CD4-positive, CD25-positive, alpha-beta regulatory T cell (primary cell): ENCODE results near the gene CALCR. TPM values are rescaled to one million over a fixed set of nuclear protein-coding genes. Genes with fewer than 3 reads are reported as not detected.

ENCODE experiments used
- ATAC-seq, 2 donors: fragments of 150-1000 bp; cut with Tn5 transposase; one replicate each; pipeline ENCODE4 v1.10.0; 2021; ENCODE audit warnings: low read depth in 2 of 2, moderate number of reproducible peaks in 2 of 2, moderate library complexity in 1 of 2
- DNase-seq, 3 donors: peaks; one replicate each; pipeline versions ENCODE4 v3.0.0 to v3.0.0-alpha.2; 2012 to 2022; ENCODE audit warnings: mixed read lengths in 1 of 3
- H3K27ac ChIP-seq: one replicate; pipeline ENCODE4 v1.7.0; 2013; ENCODE audit warnings: mild to moderate bottlenecking, low read length; ENCODE audit not compliant: insufficient read depth, poor library complexity, severe bottlenecking
- H3K27me3 ChIP-seq: one replicate; pipeline ENCODE4 v1.7.0; 2013; ENCODE audit warnings: low read length; ENCODE audit not compliant: control insufficient read depth, insufficient read depth
- H3K36me3 ChIP-seq: one replicate; pipeline ENCODE4 v1.7.0; 2013; ENCODE audit warnings: mild to moderate bottlenecking, low read length, moderate library complexity; ENCODE audit not compliant: control insufficient read depth, insufficient read depth
- H3K4me1 ChIP-seq: 2 replicates; pipeline ENCODE4 v1.7.0; 2013; ENCODE audit warnings: mild to moderate bottlenecking, low read length; ENCODE audit not compliant: insufficient read depth, control insufficient read depth, poor library complexity, severe bottlenecking
- H3K4me3 ChIP-seq: one replicate; pipeline ENCODE4 v1.7.0; 2013; ENCODE audit warnings: low read depth, mild to moderate bottlenecking, low read length, moderate library complexity
- H3K9me3 ChIP-seq, 2 experiments: 1 replicate in 1 of 2; 2 replicates in 1 of 2; pipeline ENCODE4 v1.7.0; 2013; ENCODE audit warnings: low read length in 2 of 2, mild to moderate bottlenecking in 1 of 2, moderate library complexity in 1 of 2; ENCODE audit not compliant: control insufficient read depth in 2 of 2
- H3K27ac Mint-ChIP-seq, 3 donors: one replicate each; pipeline ENCODE4 v1.8.0; 2020 to 2022; ENCODE audit warnings: mild to moderate bottlenecking in 3 of 3, mixed read lengths in 3 of 3, moderate library complexity in 2 of 3
- H3K27me3 Mint-ChIP-seq: one replicate; pipeline ENCODE4 v1.8.0; 2022; ENCODE audit warnings: mild to moderate bottlenecking, mixed read lengths
- H3K36me3 Mint-ChIP-seq: one replicate; pipeline ENCODE4 v1.8.0; 2020; ENCODE audit warnings: mixed read lengths
- H3K4me1 Mint-ChIP-seq, 4 donors: one replicate each; pipeline ENCODE4 v1.8.0; 2020 to 2022; ENCODE audit warnings: mixed read lengths in 4 of 4, mild to moderate bottlenecking in 1 of 4
- H3K4me3 Mint-ChIP-seq, 4 donors: one replicate each; pipeline ENCODE4 v1.8.0; 2020 to 2022; ENCODE audit warnings: mild to moderate bottlenecking in 4 of 4, mixed read lengths in 4 of 4, moderate library complexity in 3 of 4
- H3K9me3 Mint-ChIP-seq, 7 donors: one replicate each; pipeline ENCODE4 v1.8.0; 2020 to 2022; ENCODE audit warnings: mixed read lengths in 7 of 7, mild to moderate bottlenecking in 3 of 7, moderate library complexity in 2 of 7
- polyA plus RNA-seq, 4 donors: library from polyadenylated mRNA; unstranded; fragments of 300-500 nt; fragmentation: Illumina TruSeq; gene quantifications; one replicate each; pipeline ENCODE4 v1.2.3, GENCODE V29; 2021
- total RNA-seq: library from RNA; stranded (reverse); gene quantifications from one replicate; pipeline ENCODE4 v1.2.3, GENCODE V29; 2022

CALCR gene
- total and polyA plus RNA-seq, 5 donors from 2014 or later, result not detected

- DNase-seq (no peak), ATAC-seq (no peak)
- Histone ChIP-seq H3K27ac (no peak overlapping the region), H3K36me3 (no peaks in the 10 kb centered on the region), H3K27me3 (no peaks in the 10 kb centered on the region), H3K9me3 (no peaks in the 10 kb centered on the region), H3K4me3 (no peak overlapping the region), H3K4me1 (no peaks in the 10 kb centered on the region)
- Mint-ChIP-seq H3K27ac (no peak overlapping the region), H3K27me3 (peaks cover 11% of the 10 kb centered on the region), H3K36me3 (no peaks in the 10 kb centered on the region), H3K4me1 (peaks cover 0 to 2% (median 0%) of the 10 kb centered on the region in 4 donors), H3K9me3 (no peaks in the 10 kb centered on the region), H3K4me3 (no peak overlapping the region)
Measured at GRCh38 chr7:93432130-93432529, 142.4 kb downstream of the CALCR start.

- Histone ChIP-seq H3K27ac (no peak overlapping the region), H3K4me3 (no peak overlapping the region), H3K36me3 (no peaks in the 10 kb centered on the region), H3K4me1 (no peaks in the 10 kb centered on the region), H3K9me3 (no peaks in the 10 kb centered on the region), H3K27me3 (no peaks in the 10 kb centered on the region)
- no peak overlapping the region for H3K27ac Mint-ChIP-seq
- no peak for ATAC-seq
- no peak overlapping the region for H3K4me3 Mint-ChIP-seq
- no peaks in the 10 kb centered on the region for H3K36me3 Mint-ChIP-seq
- peaks cover 0 to 2% (median 0%) of the 10 kb centered on the region in 4 donors for H3K4me1 Mint-ChIP-seq
- no peak for DNase-seq
- peaks cover 11% of the 10 kb centered on the region for H3K27me3 Mint-ChIP-seq
- no peaks in the 10 kb centered on the region for H3K9me3 Mint-ChIP-seq
Measured at GRCh38 chr7:93430917-93431588, 143.5 kb downstream of the CALCR start.

GRCh38 chr7:93429563-93429962, 145.0 kb downstream of the CALCR start:
- Mint-ChIP-seq H3K4me1 (peaks cover 0 to 2% (median 0%) of the 10 kb centered on the region in 4 donors), H3K4me3 (no peak overlapping the region)

GRCh38 chr7:93427107-93427506, 147.4 kb downstream of the CALCR start:
- no peak overlapping the region for H3K4me3 Mint-ChIP-seq
- H3K27me3 ChIP-seq, result no peaks in the 10 kb centered on the region
- H3K4me1 Mint-ChIP-seq, result peaks cover 0 to 2% (median 0%) of the 10 kb centered on the region in 4 donors
- no peaks in the 10 kb centered on the region for H3K36me3 Mint-ChIP-seq
- no peaks in the 10 kb centered on the region for H3K36me3 ChIP-seq
- no peaks in the 10 kb centered on the region for H3K4me1 ChIP-seq
- ATAC-seq, result no peak
- H3K27ac ChIP-seq, result no peak overlapping the region
- no peaks in the 10 kb centered on the region for H3K9me3 ChIP-seq
- DNase-seq, result no peak
- H3K9me3 Mint-ChIP-seq, result no peaks in the 10 kb centered on the region
- H3K27me3 Mint-ChIP-seq, result peaks cover 7% of the 10 kb centered on the region
- H3K27ac Mint-ChIP-seq, result no peak overlapping the region
- no peak overlapping the region for H3K4me3 ChIP-seq

More at GRCh38 chr7:93429563-93429962, 145.0 kb downstream of the CALCR start:
- Histone ChIP-seq H3K27ac (no peak overlapping the region), H3K27me3 (no peaks in the 10 kb centered on the region), H3K4me3 (no peak overlapping the region), H3K36me3 (no peaks in the 10 kb centered on the region), H3K9me3 (no peaks in the 10 kb centered on the region), H3K4me1 (no peaks in the 10 kb centered on the region)
- DNase-seq, result no peak
- H3K27ac Mint-ChIP-seq, result no peak overlapping the region
- no peaks in the 10 kb centered on the region for H3K36me3 Mint-ChIP-seq
- ATAC-seq, result no peak
- peaks cover 11% of the 10 kb centered on the region for H3K27me3 Mint-ChIP-seq
- no peaks in the 10 kb centered on the region for H3K9me3 Mint-ChIP-seq

DNA sequence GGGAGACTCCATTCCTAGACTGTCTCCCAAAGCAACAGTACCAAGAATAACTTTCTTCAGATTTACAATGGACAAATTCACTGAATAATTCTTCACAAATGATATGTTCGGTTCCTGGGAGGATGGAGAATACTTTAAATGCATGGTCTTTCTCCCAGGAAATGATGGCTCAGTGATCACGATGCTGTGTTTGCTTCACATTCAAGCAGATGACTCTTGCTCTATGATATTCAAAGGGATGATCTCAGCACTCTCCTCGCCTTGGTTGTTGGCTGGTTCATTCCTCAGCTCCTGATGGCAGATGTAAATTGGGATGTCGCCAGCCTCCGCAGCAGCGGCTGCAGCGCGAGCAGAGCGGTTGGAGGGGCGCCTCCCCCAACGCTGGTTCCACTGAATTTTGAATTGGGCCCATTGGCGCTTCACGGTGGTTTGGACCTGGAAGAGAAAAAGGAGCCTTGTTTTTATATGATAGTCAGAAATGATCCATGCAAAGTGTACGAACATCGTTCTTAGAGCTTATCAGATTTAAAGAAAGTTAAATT, 148.3 kb downstream of the CALCR start:
- H3K27me3 ChIP-seq, result no peaks in the 10 kb centered on the region
- H3K27ac ChIP-seq, result no peak overlapping the region
- Mint-ChIP-seq H3K9me3 (no peaks in the 10 kb centered on the region), H3K27ac (peak overlapping the region in 1 of 3 donors; percentile 57), H3K4me1 (peaks cover 0 to 2% (median 0%) of the 10 kb centered on the region in 4 donors), H3K36me3 (no peaks in the 10 kb centered on the region), H3K4me3 (no peak overlapping the region), H3K27me3 (peaks cover 6% of the 10 kb centered on the region)
- no peak for ATAC-seq
- no peaks in the 10 kb centered on the region for H3K4me1 ChIP-seq
- DNase-seq, result no peak
- H3K4me3 ChIP-seq, result no peak overlapping the region
- H3K36me3 ChIP-seq, result no peaks in the 10 kb centered on the region
- H3K9me3 ChIP-seq, result no peaks in the 10 kb centered on the region

GRCh38 chr7:93414574-93414973, 159.9 kb downstream of the CALCR start:
- Mint-ChIP-seq H3K9me3 (peaks cover 0 to 4% (median 0%) of the 10 kb centered on the region in 7 donors), H3K4me1 (no peaks in the 10 kb centered on the region), H3K36me3 (no peaks in the 10 kb centered on the region), H3K4me3 (no peak overlapping the region), H3K27ac (no peak overlapping the region), H3K27me3 (peaks cover 7% of the 10 kb centered on the region)
- H3K4me3 ChIP-seq, result no peak overlapping the region
- no peaks in the 10 kb centered on the region for H3K9me3 ChIP-seq
- H3K36me3 ChIP-seq, result no peaks in the 10 kb centered on the region
- ATAC-seq (no peak), DNase-seq (no peak)
- H3K27me3 ChIP-seq, result peaks cover 3% of the 10 kb centered on the region
- no peaks in the 10 kb centered on the region for H3K4me1 ChIP-seq
- H3K27ac ChIP-seq, result no peak overlapping the region

DNA sequence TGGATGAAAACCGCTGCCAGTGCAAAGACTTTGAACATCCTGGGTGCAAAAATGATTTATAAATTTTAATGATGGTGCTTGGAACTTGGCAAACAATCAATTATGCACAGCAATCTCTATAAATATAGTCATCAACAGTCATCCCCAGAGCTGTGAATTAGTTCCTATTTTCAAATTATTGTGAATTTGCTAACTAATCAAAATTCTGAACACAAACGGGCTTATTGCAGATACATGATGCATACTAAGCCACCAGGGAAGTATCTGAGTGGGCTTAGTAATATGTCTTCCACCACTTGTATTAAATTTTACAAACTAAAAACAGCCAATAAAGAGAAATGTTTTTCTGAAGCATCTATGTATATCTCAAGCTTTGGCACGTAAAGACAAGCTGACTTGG, 165.2 kb downstream of the CALCR start:
- Mint-ChIP-seq H3K27me3 (peaks cover 7% of the 10 kb centered on the region), H3K36me3 (no peaks in the 10 kb centered on the region), H3K4me3 (no peak overlapping the region), H3K4me1 (no peaks in the 10 kb centered on the region), H3K27ac (no peak overlapping the region), H3K9me3 (peaks cover 0 to 15% (median 0%) of the 10 kb centered on the region in 7 donors)
- ATAC-seq (no peak), DNase-seq (no peak)
- no peaks in the 10 kb centered on the region for H3K36me3 ChIP-seq
- no peaks in the 10 kb centered on the region for H3K27me3 ChIP-seq
- H3K4me1 ChIP-seq, result no peaks in the 10 kb centered on the region
- H3K9me3 ChIP-seq, result peaks cover 0 to 10% of the 10 kb centered on the region in 2 experiments
- no peak overlapping the region for H3K4me3 ChIP-seq
- no peak overlapping the region for H3K27ac ChIP-seq

- no peaks in the 10 kb centered on the region for H3K4me1 ChIP-seq
- H3K27me3 ChIP-seq, result no peaks in the 10 kb centered on the region
- no peak overlapping the region for H3K4me3 ChIP-seq
- Mint-ChIP-seq H3K4me3 (no peak overlapping the region), H3K36me3 (no peaks in the 10 kb centered on the region), H3K9me3 (peaks cover 0 to 15% (median 0%) of the 10 kb centered on the region in 7 donors), H3K27me3 (peaks cover 7% of the 10 kb centered on the region), H3K4me1 (no peaks in the 10 kb centered on the region), H3K27ac (no peak overlapping the region)
- no peak overlapping the region for H3K27ac ChIP-seq
- no peak for ATAC-seq
- no peak for DNase-seq
- H3K9me3 ChIP-seq, result peaks cover 0 to 10% of the 10 kb centered on the region in 2 experiments
- H3K36me3 ChIP-seq, result no peaks in the 10 kb centered on the region
Measured at GRCh38 chr7:93407239-93407638, 167.3 kb downstream of the CALCR start.
